Peyer's patch (tissue), 4 donors: Measurements from ENCODE around the gene MGAT5B. TPM values are rescaled to one million over a fixed set of nuclear protein-coding genes. Genes with fewer than 3 reads are reported as not detected.

ENCODE experiments used
- DNase-seq, 3 donors: peaks; one replicate each; pipeline ENCODE4 v3.0.0-alpha.2; 2017 to 2019
- H3K27ac ChIP-seq, 4 donors: fragments of 200-600 bp; sonication (generic); one replicate each; pipeline ENCODE4 v1.5.1; 2016 to 2019
- H3K27me3 ChIP-seq, 2 donors: fragments of 200-600 bp; sonication (generic); one replicate each; pipeline ENCODE4 v1.5.1; 2019
- H3K36me3 ChIP-seq, 3 donors: fragments of 200-600 bp; sonication (generic); one replicate each; pipeline ENCODE4 v1.5.1; 2016 to 2019
- H3K4me1 ChIP-seq, 4 donors: fragments of 200-600 bp; sonication (generic); one replicate each; pipeline ENCODE4 v1.5.1; 2016 to 2019
- H3K4me3 ChIP-seq, 4 donors: fragments of 200-600 bp; sonication (generic); 1 replicate in 3 of 4; 2 replicates in 1 of 4; pipeline ENCODE4 v1.5.1; 2016 to 2019; ENCODE audit warnings: mild to moderate bottlenecking in 1 of 4
- H3K9me3 ChIP-seq, 4 donors: fragments of 200-600 bp; sonication (generic); one replicate each; pipeline ENCODE4 v1.5.1; 2016 to 2019; ENCODE audit warnings: mild to moderate bottlenecking in 1 of 4
- CTCF ChIP-seq, 6 experiments: fragments of 450-650 bp in 4 of 6; fragments of 200-600 bp in 2 of 6; sonication (generic) in 1 of 6; IDR thresholded peaks; one replicate each; pipeline ENCODE4 v1.5.1; 2017 to 2019; ENCODE audit warnings: antibody characterized with exemption in 6 of 6, mild to moderate bottlenecking in 3 of 6, moderate library complexity in 1 of 6
- POLR2A ChIP-seq, 2 donors: fragments of 450-650 bp; IDR thresholded peaks; one replicate each; pipeline ENCODE4 v1.5.1; 2017; ENCODE audit warnings: antibody characterized with exemption in 2 of 2, mild to moderate bottlenecking in 2 of 2, moderate library complexity in 2 of 2
- total RNA-seq, 4 donors: library from RNA; depleted of rRNA; stranded (reverse); fragments of >200 nt; gene quantifications; one replicate each; pipeline ENCODE4 v1.1.0, GENCODE V29; 2016

The MGAT5B gene
- total RNA-seq, 4 donors from 2014 or later, result 0.27 to 6.6 (median 0.47) TPM; not detected in 1

DNA sequence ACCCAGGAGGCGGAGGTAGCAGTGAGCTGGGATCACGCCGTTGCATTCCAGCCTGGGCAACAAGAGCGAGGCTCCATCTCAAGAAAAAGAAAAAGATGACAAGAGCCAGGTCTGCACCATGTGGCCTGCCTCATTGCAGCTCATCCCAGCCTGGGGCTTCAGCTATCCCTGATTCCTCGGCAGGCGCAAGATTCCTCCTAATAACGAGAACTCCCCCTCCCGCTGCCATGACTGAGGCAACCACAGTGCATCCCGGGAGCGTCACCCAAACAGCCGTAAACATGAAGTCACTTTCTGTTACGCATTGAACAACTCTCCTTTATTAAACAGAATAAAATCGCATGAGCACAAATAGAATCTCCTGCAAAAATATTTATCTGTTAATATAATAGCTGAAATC is 120.6 kb downstream of the MGAT5B start:
- no peak overlapping the region for H3K4me3 ChIP-seq
- no peaks in the 10 kb centered on the region for H3K9me3 ChIP-seq
- no peak overlapping the region for H3K27ac ChIP-seq
- H3K27me3 ChIP-seq, result no peaks in the 10 kb centered on the region
- H3K36me3 ChIP-seq, result no peaks in the 10 kb centered on the region
- H3K4me1 ChIP-seq, result no peaks in the 10 kb centered on the region
- no peak for TF ChIP-seq CTCF (IDR thresholded peaks at IDR 0.05)
- no peak for TF ChIP-seq POLR2A (IDR thresholded peaks at IDR 0.05)
- DNase-seq, result no peak

- Histone ChIP-seq H3K27ac (no peak overlapping the region), H3K4me3 (no peak overlapping the region), H3K4me1 (no peaks in the 10 kb centered on the region), H3K27me3 (no peaks in the 10 kb centered on the region), H3K9me3 (no peaks in the 10 kb centered on the region), H3K36me3 (no peaks in the 10 kb centered on the region)
- DNase-seq, result no peak
- no peak for TF ChIP-seq POLR2A (IDR thresholded peaks at IDR 0.05)
- TF ChIP-seq CTCF (IDR thresholded peaks at IDR 0.05), result no peak
Measured at GRCh38 chr17:76989519-76989918, 121.3 kb downstream of the MGAT5B start.

GRCh38 chr17:76992891-76993290 is 124.7 kb downstream of the MGAT5B start:
- TF ChIP-seq POLR2A (IDR thresholded peaks at IDR 0.05), result no peak
- TF ChIP-seq CTCF (IDR thresholded peaks at IDR 0.05), result no peak

GRCh38 chr17:76993651-76994050 is 125.4 kb downstream of the MGAT5B start:
- DNase-seq, result no peak
- no peaks in the 10 kb centered on the region for H3K9me3 ChIP-seq
- peaks cover 0 to 14% (median 0%) of the 10 kb centered on the region in 4 donors for H3K4me1 ChIP-seq
- H3K27ac ChIP-seq, result no peak overlapping the region
- no peaks in the 10 kb centered on the region for H3K27me3 ChIP-seq
- no peak overlapping the region for H3K4me3 ChIP-seq
- no peaks in the 10 kb centered on the region for H3K36me3 ChIP-seq
- no peak for TF ChIP-seq CTCF (IDR thresholded peaks at IDR 0.05)
- TF ChIP-seq POLR2A (IDR thresholded peaks at IDR 0.05), result no peak

More at GRCh38 chr17:76992891-76993290, 124.7 kb downstream of the MGAT5B start:
- H3K4me3 ChIP-seq, result no peak overlapping the region
- no peak for DNase-seq
- no peaks in the 10 kb centered on the region for H3K9me3 ChIP-seq
- H3K4me1 ChIP-seq, result peaks cover 0 to 8% (median 0%) of the 10 kb centered on the region in 4 donors
- H3K36me3 ChIP-seq, result no peaks in the 10 kb centered on the region
- no peak overlapping the region for H3K27ac ChIP-seq
- H3K27me3 ChIP-seq, result no peaks in the 10 kb centered on the region

DNA sequence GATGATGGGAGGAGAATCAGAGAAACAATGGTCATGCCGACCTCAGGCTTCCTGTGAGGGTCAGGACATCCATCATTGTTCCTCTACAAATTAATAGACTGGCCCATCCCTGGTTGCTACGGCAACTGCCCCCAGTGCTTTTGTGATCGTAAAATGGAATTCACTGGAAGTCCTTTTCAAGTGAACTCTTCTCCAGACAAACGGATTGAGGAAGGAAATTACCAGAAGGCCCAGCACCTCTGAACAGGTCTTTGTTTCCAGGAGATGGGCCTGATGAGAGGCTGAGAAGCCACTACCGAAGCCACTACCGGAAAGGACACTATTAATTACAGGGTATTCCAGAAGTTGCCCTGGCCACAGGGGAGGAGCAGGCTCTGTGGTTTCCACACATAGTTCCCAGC is 126.0 kb downstream of the MGAT5B start:
- H3K36me3 ChIP-seq, result no peaks in the 10 kb centered on the region
- DNase-seq, result no peak
- H3K4me1 ChIP-seq, result peaks cover 0 to 14% (median 0%) of the 10 kb centered on the region in 4 donors
- no peaks in the 10 kb centered on the region for H3K27me3 ChIP-seq
- H3K4me3 ChIP-seq, result no peak overlapping the region
- no peaks in the 10 kb centered on the region for H3K9me3 ChIP-seq
- TF ChIP-seq POLR2A (IDR thresholded peaks at IDR 0.05) (no peak), CTCF (IDR thresholded peaks at IDR 0.05) (no peak)
- H3K27ac ChIP-seq, result no peak overlapping the region
